OCI-LY7 (cell line): ENCODE data around the gene PARD3B. TPM values are rescaled to one million over a fixed set of nuclear protein-coding genes. Genes with fewer than 3 reads are reported as not detected.

ENCODE experiments used
- BruUV-seq: library from RNA; stranded (reverse); fragments of 400-500 nt; replicated peaks from 2 replicates; lab custom pipeline; 2021; lab: Mats Ljungman, UMichigan
- CTCF ChIA-PET: fragments of 300-600 bp; sonication (Branson Sonifier 250); formaldehyde crosslinking; loops from one replicate; lab custom pipeline; 2022; ENCODE audit warnings: antibody characterized with exemption; ENCODE audit not compliant: unreplicated experiment; lab: Charles Lee
- POLR2A ChIA-PET: fragments of 300-600 bp; sonication (Branson Sonifier 250); formaldehyde crosslinking; loops from one replicate; lab custom pipeline; 2022; ENCODE audit warnings: antibody characterized with exemption; lab: Charles Lee
- DNase-seq: peaks from one replicate; pipeline ENCODE4 v3.0.0-alpha.2; 2015; ENCODE audit warnings: low spot score
- H2AFZ ChIP-seq: fragments of 200-600 bp; sonication (generic), shearing (Covaris generic); 2 replicates; pipeline ENCODE4 v1.6.1; 2014; ENCODE audit warnings: mild to moderate bottlenecking, antibody characterized with exemption, low read length, moderate library complexity
- H3K27ac ChIP-seq: fragments of 200-600 bp; sonication (generic); 2 replicates; pipeline ENCODE4 v1.5.1; 2014; ENCODE audit warnings: mixed run types, low read depth, mild to moderate bottlenecking, moderate library complexity, low read length, inconsistent platforms; ENCODE audit not compliant: poor library complexity, severe bottlenecking
- H3K36me3 ChIP-seq: fragments of 200-600 bp; sonication (generic); 2 replicates; pipeline ENCODE4 v1.6.1; 2014; ENCODE audit warnings: mild to moderate bottlenecking, antibody characterized with exemption, low read length, moderate library complexity, mixed read lengths; ENCODE audit not compliant: insufficient read depth
- H3K4me1 ChIP-seq: fragments of 200-600 bp; sonication (generic); 2 replicates; pipeline ENCODE4 v1.5.1; 2014; ENCODE audit warnings: mild to moderate bottlenecking, low read length; ENCODE audit not compliant: insufficient read depth, poor library complexity, severe bottlenecking
- H3K4me2 ChIP-seq: fragments of 200-600 bp; sonication (generic); 2 replicates; pipeline ENCODE4 v1.6.1; 2014; ENCODE audit warnings: mild to moderate bottlenecking, low read length
- H3K4me3 ChIP-seq: fragments of 200-600 bp; sonication (generic); 2 replicates; pipeline ENCODE4 v1.5.1; 2014; ENCODE audit warnings: mild to moderate bottlenecking, low read depth, low read length; ENCODE audit not compliant: poor library complexity, severe bottlenecking
- H3K79me2 ChIP-seq: fragments of 200-600 bp; sonication (generic); 2 replicates; pipeline ENCODE4 v1.6.1; 2016; ENCODE audit warnings: low read depth, mild to moderate bottlenecking, low read length, moderate library complexity, mixed read lengths; ENCODE audit not compliant: insufficient read depth
- H3K9me2 ChIP-seq: fragments of 200-600 bp; sonication (generic); 2 replicates; pipeline ENCODE4 v1.6.1; 2016; ENCODE audit warnings: mild to moderate bottlenecking, low read length, mixed read lengths; ENCODE audit not compliant: insufficient read depth
- H3K9me3 ChIP-seq: fragments of 200-600 bp; sonication (generic); 2 replicates; pipeline ENCODE4 v1.6.1; 2014; ENCODE audit warnings: mild to moderate bottlenecking, mixed run types, low read length, mixed read lengths
- H4K20me1 ChIP-seq: fragments of 200-600 bp; sonication (generic); 2 replicates; pipeline ENCODE4 v1.6.1; 2014; ENCODE audit warnings: mild to moderate bottlenecking, antibody characterized with exemption, low read length, moderate library complexity, mixed read lengths; ENCODE audit not compliant: insufficient read depth
- EZH2phosphoT487 ChIP-seq: fragments of 200-600 bp; sonication (generic); IDR thresholded peaks from 2 replicates; pipeline ENCODE4 v1.6.1; 2018; ENCODE audit warnings: low read depth, borderline replicate concordance, mild to moderate bottlenecking, mixed run types, antibody characterized with exemption, low read length, moderate library complexity, mixed read lengths
- intact Hi-C: fragments of 100-400 bp; cut with micrococcal nuclease; formaldehyde crosslinking; loops from one replicate; pipeline ENCODE4 v1.10.0; 2022; ENCODE audit not compliant: unreplicated experiment
- total RNA-seq, 2 experiments: library from RNA; depleted of rRNA in 1 of 2; stranded (reverse); fragments of >200 nt in 1 of 2; shearing (Covaris generic) in 1 of 2; gene quantifications; 2 replicates each; pipeline ENCODE4 v1.2.3, GENCODE V29; 2014 to 2022
- TF ChIP-seq, protein P1 (sequence below): fragments of 200-600 bp; sonication (generic); conservative IDR thresholded peaks from 2 replicates; pipeline ENCODE4 v1.5.1; 2014; ENCODE audit warnings: mild to moderate bottlenecking, antibody characterized with exemption, low read length, moderate library complexity, mixed read lengths

The PARD3B gene
- total RNA-seq, 2 experiments from 2014 or later: not detected

DNA sequence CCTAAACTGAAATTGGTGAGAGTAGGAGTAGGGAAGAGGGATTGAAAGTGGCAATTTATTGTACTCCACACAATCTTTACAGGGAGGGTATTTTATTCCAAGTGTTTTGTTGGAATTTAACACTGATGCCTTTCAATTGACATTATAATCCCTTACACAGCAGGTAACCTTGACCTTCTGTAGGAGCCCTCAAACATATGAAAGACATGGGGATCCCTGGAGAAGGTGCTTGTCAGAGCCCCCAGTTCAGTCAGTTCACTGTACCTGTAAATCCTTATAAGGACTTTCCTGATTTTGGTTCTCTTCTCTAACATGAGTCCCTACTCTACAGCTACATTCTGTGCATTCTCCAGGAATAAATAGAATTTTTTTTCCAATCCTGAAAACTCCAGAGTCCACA, 752.1 kb downstream of the PARD3B start:
- Histone ChIP-seq H2AFZ (no peak overlapping the region), H3K36me3 (no peaks in the 10 kb centered on the region), H3K4me1 (no peaks in the 10 kb centered on the region), H3K9me2 (no peaks in the 10 kb centered on the region), H3K27ac (no peak overlapping the region), H3K79me2 (no peaks in the 10 kb centered on the region), H3K4me2 (no peak overlapping the region), H3K4me3 (no peak overlapping the region), H3K9me3 (no peaks in the 10 kb centered on the region), H4K20me1 (no peaks in the 10 kb centered on the region)
- no peak for TF ChIP-seq EZH2phosphoT487
- TF ChIP-seq, protein P1, sequence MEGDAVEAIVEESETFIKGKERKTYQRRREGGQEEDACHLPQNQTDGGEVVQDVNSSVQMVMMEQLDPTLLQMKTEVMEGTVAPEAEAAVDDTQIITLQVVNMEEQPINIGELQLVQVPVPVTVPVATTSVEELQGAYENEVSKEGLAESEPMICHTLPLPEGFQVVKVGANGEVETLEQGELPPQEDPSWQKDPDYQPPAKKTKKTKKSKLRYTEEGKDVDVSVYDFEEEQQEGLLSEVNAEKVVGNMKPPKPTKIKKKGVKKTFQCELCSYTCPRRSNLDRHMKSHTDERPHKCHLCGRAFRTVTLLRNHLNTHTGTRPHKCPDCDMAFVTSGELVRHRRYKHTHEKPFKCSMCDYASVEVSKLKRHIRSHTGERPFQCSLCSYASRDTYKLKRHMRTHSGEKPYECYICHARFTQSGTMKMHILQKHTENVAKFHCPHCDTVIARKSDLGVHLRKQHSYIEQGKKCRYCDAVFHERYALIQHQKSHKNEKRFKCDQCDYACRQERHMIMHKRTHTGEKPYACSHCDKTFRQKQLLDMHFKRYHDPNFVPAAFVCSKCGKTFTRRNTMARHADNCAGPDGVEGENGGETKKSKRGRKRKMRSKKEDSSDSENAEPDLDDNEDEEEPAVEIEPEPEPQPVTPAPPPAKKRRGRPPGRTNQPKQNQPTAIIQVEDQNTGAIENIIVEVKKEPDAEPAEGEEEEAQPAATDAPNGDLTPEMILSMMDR: no peak
- BruUV-seq: no TSS peak
- intact Hi-C loops: no loop called here
- CTCF ChIA-PET: no interaction called here
- POLR2A ChIA-PET: interaction anchor here (0.6 to 1.2 kb wide), 4 partner anchors 8 to 1783 kb away, joined by 3 read pairs; no protein-coding TSS in a partner anchor
- DNase-seq: no peak

DNA sequence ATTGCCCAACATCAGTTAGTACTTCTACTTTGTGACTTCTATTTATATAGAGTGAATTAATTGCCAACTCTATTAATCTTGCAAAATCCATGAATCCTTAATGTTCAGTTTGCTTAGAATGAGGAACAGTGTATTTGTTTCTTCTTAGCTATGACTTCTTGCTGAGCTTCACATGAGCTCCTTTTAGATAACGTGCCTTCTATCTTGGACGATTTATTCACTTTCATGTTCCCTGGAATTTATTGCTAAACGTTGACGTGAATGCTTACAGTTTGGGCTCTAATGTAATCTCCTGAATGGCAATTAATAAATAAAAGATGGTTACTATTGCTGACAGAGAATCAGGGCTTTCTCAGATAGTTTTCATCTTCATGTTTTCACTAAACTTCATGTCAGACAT, 752.6 kb downstream of the PARD3B start:
- intact Hi-C loops: no loop called here
- H3K4me1 ChIP-seq: no peaks in the 10 kb centered on the region
- no peaks in the 10 kb centered on the region for H3K9me2 ChIP-seq
- H3K79me2 ChIP-seq: no peaks in the 10 kb centered on the region
- H3K4me2 ChIP-seq: no peak overlapping the region
- H3K4me3 ChIP-seq: no peak overlapping the region
- H4K20me1 ChIP-seq: no peaks in the 10 kb centered on the region
- POLR2A ChIA-PET: interaction anchor here (0.5 to 1.2 kb wide), 3 partner anchors 8 to 30 kb away, joined by 3 read pairs; no protein-coding TSS in a partner anchor
- no peak for TF ChIP-seq EZH2phosphoT487
- TF ChIP-seq, protein P1: no peak
- no peak for DNase-seq
- CTCF ChIA-PET: no interaction called here
- no peak overlapping the region for H3K27ac ChIP-seq
- no peak overlapping the region for H2AFZ ChIP-seq
- H3K36me3 ChIP-seq: no peaks in the 10 kb centered on the region
- no peaks in the 10 kb centered on the region for H3K9me3 ChIP-seq
- BruUV-seq: no TSS peak

DNA sequence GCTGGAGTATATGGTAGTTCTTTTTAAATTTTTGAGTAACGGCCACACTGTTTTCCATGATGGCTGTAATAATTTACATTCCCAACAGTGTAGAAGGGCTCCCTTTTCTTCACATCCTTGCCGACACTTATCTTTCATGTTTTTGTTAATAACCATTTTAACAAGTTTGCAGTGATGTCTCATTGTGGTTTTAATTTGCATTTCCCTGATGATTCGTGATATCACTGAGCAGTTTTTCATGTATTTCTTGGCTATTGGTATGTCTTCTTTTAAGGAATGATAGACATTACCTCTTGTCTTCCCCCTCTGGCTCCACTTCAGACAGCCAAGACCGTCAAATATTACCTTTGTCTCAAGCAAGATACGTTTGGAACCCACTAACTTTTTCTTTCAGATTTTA, 765.9 kb downstream of the PARD3B start:
- Histone ChIP-seq H3K27ac (no peak overlapping the region), H3K4me1 (no peaks in the 10 kb centered on the region), H3K9me3 (no peaks in the 10 kb centered on the region), H3K79me2 (no peaks in the 10 kb centered on the region), H3K36me3 (no peaks in the 10 kb centered on the region), H2AFZ (no peak overlapping the region), H3K4me2 (no peak overlapping the region), H3K4me3 (no peak overlapping the region), H4K20me1 (no peaks in the 10 kb centered on the region), H3K9me2 (no peaks in the 10 kb centered on the region)
- CTCF ChIA-PET: no interaction called here
- TF ChIP-seq, protein P1: no peak
- no peak for TF ChIP-seq EZH2phosphoT487
- POLR2A ChIA-PET: interaction anchor here (0.7 kb wide), 1 partner anchor 565 kb away, joined by 3 read pairs; no protein-coding TSS in a partner anchor
- DNase-seq: no peak
- intact Hi-C loops: no loop called here
- BruUV-seq: no TSS peak
